GM19438 (cell line): ENCODE measurements around the gene SEC16B.

Source experiments
- ATAC-seq: cut with Tn5 transposase; IDR thresholded peaks from one replicate; pipeline ENCODE4 v1.9.1; 2021; ENCODE audit warnings: low read depth; ENCODE audit not compliant: unreplicated experiment

The SEC16B gene

GRCh38 chr1:177915641-177916040 lies 54.2 kb downstream of the SEC16B start:
- ATAC-seq, result no peak

DNA sequence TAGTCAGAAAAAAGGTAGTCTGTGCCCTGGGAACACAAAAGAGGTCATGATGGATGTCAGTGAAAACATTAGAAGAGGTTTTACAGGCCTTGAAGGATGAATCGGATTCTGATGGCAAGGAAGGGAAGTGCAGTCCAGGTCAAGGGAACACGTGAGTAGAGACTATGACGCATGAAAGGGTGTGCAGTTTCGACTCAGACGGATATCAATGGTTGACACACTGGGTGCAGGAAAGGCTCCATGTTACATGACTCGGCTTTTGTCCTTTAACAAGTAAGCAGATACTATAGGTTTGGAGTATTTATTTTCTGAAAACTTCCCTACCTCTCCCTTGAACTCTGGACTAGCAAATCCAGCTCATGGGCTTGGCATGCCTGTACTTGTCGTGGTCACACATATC lies 55.3 kb downstream of the SEC16B start:
- no peak for ATAC-seq

DNA sequence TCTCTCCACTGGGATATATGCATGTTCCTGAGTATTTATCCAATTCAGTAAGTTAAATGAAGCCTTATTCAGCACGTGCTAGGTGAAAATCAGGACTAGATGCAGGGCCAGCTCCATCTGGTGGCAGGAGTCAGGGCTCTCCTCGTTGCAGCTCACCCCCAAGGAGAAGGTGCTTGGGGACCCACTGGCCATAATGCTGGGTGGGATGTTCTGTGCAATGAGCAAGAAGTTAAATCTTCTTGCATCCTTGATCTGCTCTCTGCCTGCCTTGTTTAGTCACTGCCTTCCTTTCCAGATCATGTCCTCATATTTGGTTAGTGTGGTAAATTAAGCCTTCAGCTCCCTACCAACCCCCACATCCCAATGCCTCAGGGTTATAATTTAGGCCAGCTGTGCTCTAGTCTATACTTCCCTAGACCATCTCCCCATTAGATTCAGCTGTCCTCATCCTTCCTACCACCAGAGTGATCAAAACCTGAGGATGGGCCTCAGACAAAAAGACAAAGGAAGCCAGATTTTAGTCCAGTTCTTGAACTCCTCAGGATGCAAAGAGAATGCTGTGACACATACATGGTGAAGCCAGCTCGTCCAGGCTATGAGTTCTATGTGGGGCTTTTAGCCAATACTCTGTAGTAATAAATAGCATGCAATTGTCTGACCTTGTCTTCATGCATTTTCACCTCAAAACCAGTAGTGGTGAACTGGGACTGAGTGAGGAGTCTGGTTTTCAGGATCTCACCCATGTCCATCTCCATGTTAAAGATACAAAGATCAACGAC lies 55.9 kb downstream of the SEC16B start:
- ATAC-seq, result no peak

DNA sequence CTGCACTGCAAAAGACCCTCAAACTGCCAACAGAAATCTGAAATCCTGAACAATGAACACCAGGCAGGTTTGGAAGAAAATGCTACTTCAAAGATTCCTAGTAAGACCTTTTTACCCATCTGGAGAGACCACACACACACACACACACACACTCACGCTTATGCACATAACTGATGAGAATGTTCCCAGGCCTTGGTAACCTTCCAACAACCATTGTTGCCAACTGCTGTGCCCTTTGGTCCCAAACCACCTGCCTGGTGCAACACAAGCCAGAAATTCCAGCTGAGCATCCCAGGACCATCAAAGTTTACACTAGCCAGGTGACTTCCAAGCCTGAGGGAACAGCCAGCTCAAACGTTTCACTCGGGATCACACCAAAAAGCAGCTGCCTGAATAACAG lies 56.9 kb downstream of the SEC16B start:
- ATAC-seq, result no peak

- no peak for ATAC-seq
These were observed 60.4 kb downstream of the SEC16B start for GRCh38 chr1:177909416-177909815.

- no peak for ATAC-seq
These were observed 62.9 kb downstream of the SEC16B start for GRCh38 chr1:177907000-177907399.

- no peak for ATAC-seq
These were observed 64.2 kb downstream of the SEC16B start for GRCh38 chr1:177905686-177906085.

- no peak for ATAC-seq
These were observed 67.6 kb downstream of the SEC16B start for GRCh38 chr1:177902266-177902665.

DNA sequence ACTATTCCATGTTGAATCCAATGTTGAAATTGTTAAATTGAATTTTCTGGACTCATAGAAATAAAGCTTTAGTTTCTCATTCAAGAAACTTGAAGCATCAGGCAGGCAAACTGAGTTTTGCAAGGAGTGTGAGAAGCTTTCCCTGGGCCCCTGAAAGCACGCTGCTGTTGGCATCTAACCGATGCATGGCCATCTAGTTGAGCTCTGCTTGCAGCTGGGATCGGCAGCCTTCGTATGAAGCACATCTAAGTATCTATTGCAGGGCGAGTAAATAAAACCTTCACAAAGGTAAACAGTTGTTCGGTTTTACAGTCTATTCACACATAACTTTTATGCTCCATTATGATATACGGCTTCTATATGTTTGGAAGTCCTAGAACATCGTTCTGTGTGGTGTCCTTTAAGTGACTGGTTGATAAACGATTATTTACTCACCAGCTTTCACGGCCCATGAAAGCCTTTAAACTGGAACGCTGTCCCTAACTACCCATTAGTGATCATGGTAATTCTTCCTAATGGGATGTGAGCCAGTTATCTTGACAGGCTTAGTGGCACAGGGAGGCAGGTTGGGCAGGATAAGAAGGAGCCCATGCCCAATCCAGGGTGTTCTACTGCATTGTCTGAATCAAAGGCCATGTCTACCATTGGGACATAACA lies 71.7 kb downstream of the SEC16B start:
- ATAC-seq, result no peak

DNA sequence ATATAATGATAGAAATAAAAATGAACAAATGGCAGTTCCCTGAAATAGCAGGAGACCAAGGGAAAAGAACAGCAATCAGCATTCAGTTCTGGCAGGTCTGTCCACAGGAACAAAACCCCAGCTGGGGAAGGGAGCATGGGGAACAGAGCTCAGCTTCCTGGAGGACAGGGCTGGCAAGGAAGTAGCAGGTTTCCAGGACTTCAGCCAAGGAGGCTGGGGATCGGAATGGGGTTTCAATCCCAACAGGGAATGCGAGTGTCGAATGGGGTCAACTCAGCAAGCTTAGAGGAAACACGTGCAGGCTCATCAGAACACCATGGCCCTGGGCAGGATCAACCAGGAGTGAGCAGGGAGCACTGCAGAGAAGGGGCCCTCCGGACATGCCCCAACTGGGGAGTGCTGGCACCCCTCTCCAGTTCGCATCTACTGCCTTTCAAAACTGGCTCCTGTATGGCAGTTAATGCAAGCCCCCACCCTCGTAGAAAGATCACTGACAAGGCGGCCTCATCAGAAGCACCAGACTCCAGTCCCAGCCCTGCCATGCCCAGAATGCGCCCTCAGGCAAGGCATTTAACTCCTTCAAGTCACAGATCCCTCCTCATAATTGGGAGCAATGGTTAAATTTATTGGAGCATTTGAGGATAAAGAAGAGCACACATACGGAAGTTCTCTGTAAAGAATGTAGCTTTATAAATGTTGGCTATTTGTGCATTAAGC lies 72.4 kb downstream of the SEC16B start:
- no peak for ATAC-seq
